Skin epidermis (tissue), 12 donors: ENCODE measurements around the gene MINDY4B.

Experiments
- H3K27ac ChIP-seq, 21 experiments: fragments of 200-600 bp; sonication (generic) in 11 of 21; one replicate each; pipeline ENCODE4 v1.5.0; 2020; ENCODE audit warnings: mild to moderate bottlenecking in 3 of 21, inconsistent platforms in 2 of 21, moderate library complexity in 2 of 21
- H3K4me3 ChIP-seq, 7 experiments: fragments of 200-600 bp; sonication (generic) in 2 of 7; one replicate each; pipeline ENCODE4 v1.5.0; 2020; ENCODE audit warnings: inconsistent platforms in 2 of 7, mild to moderate bottlenecking in 2 of 7, moderate library complexity in 1 of 7

The MINDY4B gene

DNA sequence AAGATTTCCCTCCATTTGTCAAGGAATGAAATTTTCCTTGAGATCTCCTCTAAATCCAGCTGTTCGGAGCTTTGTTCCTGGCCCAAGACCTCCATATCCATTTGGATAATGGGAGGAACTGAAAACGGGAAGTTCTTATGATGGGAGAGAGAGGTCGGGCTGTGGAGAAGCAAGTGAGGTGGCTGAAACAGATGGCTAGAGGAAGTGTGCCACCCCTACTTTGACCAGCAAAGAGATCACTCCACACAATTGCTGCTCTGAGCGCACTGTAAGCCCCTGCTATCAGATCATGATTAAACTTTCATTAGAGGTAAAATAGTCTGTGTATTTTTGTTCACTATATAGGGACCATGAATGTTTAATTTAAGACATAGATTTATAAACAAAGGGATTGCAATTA, at the start of gene MINDY4B:
TSS of gene MINDY4B (minus strand) at position 101 of the 400 bp plus-strand sequence. CDS start at position 101, 0 bp downstream.
- H3K4me3 ChIP-seq: no peak within 1 kb of the TSS
- H3K27ac ChIP-seq: no peak within 1 kb of the TSS

- H3K27ac ChIP-seq: no peak overlapping the region
- H3K4me3 ChIP-seq: no peak overlapping the region
These were observed 46.7 kb upstream of the MINDY4B start for GRCh38 chr3:150951923-150952322.

GRCh38 chr3:150945226-150946032, 40.2 kb upstream of the MINDY4B start:
- Histone ChIP-seq H3K27ac (no peak overlapping the region), H3K4me3 (no peak overlapping the region)

- Histone ChIP-seq H3K27ac (no peak overlapping the region), H3K4me3 (no peak overlapping the region)
These were observed 37.0 kb upstream of the MINDY4B start for GRCh38 chr3:150942221-150942620.

- H3K4me3 ChIP-seq: no peak overlapping the region
- H3K27ac ChIP-seq: no peak overlapping the region
These were observed 31.5 kb upstream of the MINDY4B start for GRCh38 chr3:150936693-150937092.

DNA sequence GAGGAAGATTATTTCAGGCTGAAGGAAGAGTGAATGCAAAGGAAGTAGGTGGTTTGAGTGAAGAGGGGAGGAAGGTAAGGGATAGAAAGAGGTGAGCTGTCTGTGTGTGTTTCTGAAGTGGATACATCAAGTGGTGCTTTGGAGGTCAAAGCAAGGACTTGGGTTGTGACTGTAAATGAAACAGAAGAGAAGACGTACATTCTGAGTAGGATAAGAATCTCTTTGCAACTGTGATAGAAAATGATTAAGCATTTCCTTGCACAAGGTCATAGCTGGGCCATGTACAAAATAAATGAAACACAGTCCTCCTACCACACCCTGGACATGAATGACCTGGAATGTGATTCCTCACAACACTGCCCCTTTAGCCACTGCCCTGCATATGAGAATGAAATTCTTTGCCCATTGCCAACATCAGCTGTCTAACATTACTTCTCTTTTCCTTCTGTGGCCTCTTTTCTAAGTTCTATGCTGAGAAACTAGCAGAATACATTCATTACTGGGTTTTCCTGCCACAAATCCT, 28.3 kb upstream of the MINDY4B start:
- H3K27ac ChIP-seq: no peak overlapping the region
- no peak overlapping the region for H3K4me3 ChIP-seq

DNA sequence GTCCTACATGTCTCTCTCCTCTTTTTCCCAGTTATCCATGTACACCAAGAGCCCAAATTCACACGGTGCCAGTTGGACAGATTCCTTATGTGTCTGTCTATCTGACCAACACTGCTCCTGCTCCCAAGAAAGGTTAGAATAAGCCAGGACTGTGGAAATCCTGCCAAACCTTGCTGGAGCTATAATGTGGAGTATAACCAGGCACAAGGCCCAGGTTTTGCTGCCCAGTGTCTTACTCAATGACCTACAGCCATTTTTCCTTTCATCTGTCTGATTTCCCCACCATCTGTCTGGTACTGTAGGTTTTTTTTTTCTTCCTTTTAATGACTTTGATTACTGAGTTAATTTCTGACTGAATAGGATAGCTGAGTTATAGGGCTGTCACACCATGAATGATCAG, 26.5 kb upstream of the MINDY4B start:
- Histone ChIP-seq H3K4me3 (no peak overlapping the region), H3K27ac (no peak overlapping the region)

- H3K4me3 ChIP-seq: no peak overlapping the region
- no peak overlapping the region for H3K27ac ChIP-seq
These were observed 25.6 kb upstream of the MINDY4B start for GRCh38 chr3:150930839-150931238.

DNA sequence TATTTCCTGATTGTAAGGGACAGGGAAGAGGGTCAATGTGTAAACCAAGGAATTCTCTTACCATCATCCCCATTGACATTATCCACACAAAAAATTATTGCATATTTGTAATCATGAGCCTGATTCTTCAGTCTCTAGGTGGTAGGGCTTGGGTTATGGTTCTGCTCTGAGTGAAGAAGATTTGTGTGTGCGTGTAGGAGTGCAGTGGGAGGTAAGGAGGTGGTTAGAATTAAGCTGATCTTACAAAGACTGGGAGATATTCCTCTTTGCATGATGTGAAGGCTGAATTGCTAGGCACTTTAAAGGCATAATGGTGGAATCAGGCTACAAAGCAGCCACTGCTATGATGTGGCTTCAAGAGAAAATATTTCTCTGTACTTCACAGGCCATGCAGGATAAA, 23.0 kb upstream of the MINDY4B start:
- H3K27ac ChIP-seq: no peak overlapping the region
- no peak overlapping the region for H3K4me3 ChIP-seq

- peak overlapping the region in 1 of 21 experiments; percentile 61 for H3K27ac ChIP-seq
- H3K4me3 ChIP-seq: no peak overlapping the region
These were observed 21.1 kb upstream of the MINDY4B start for GRCh38 chr3:150926328-150926727.

- no peak overlapping the region for H3K4me3 ChIP-seq
- H3K27ac ChIP-seq: peak overlapping the region in 1 of 21 experiments; percentile 61
These were observed 20.5 kb upstream of the MINDY4B start for GRCh38 chr3:150925751-150926201.

DNA sequence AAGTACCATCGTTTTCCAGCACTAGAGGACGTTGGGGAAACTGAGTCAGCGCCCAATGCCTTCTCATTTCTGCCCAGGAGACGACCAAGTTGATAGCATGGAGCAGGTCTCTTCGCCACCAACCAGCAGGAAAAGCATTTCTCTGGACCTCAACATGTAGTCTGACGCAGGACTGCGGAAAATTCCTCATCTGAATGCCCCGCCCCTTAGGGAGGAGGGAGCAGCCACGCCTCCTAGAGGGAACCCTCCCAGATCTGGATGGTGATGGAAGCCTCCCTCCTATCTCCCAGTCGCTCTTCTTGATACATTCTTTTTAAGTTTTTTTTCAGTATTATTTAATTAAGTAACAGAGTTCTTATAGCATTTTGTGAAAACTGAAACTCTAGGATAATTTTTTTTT, 17.4 kb upstream of the MINDY4B start:
- no peak overlapping the region for H3K27ac ChIP-seq
- no peak overlapping the region for H3K4me3 ChIP-seq

GRCh38 chr3:150921209-150921608, 16.0 kb upstream of the MINDY4B start:
- no peak overlapping the region for H3K4me3 ChIP-seq

GRCh38 chr3:150920236-150920635, 15.0 kb upstream of the MINDY4B start:
- no peak overlapping the region for H3K27ac ChIP-seq
- H3K4me3 ChIP-seq: no peak overlapping the region

More at GRCh38 chr3:150921209-150921608, 16.0 kb upstream of the MINDY4B start:
- H3K27ac ChIP-seq: no peak overlapping the region

DNA sequence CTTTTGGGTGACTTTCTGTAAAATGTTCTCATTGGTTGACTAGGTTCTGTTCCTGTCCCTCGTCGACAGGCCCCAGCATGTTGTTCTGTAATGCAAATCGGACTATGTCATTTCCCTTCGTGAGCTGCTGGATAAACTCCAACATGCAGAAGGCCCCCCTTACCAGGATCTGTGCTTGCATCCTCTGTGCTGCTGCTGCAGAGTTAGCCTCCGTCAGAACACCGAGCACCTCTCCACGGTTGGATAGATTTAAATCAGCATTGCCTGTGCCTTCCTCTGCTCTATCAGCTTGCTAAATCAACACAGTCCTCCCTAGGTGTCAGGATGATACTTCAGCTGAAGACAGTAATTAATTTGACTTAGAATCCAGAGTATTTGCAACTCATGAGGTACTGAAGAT, 12.7 kb upstream of the MINDY4B start:
- no peak overlapping the region for H3K4me3 ChIP-seq
- H3K27ac ChIP-seq: no peak overlapping the region

DNA sequence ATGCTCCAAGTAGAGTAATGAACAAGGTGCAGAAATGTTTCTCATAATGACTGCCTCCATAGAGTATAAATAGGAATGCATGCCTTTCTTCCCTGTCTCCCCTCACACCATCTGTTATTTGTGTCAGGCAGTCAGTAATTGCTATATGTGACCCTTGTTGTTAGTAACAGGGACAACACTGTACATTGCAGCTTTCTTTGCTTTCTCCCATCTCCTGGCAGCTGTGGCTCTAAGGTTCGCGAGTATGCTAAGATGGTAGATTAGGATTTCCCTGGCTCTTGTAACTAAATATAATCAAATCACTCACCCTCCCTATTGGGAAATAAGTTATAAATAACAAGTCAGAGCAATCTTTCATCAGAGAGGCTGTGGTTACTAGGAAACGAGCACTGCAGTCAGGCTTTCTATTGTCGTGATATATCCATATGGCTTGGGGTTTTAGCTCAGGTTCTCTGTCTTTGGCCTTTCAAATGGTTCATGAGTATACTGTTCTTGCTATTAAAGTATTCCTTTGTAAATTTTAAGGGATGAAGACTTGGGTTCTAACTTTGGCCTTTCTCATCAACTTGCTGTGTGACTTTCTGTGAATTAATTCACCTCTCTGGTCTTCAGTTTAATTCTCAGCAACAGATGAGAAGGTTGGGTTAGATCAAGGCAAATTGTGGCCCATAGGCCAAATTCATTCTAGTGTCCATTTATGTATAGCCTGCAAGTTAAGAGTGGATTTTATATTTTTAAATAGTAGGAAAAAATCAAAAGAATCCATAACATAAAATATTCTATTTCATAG, 8.1 kb upstream of the MINDY4B start:
- H3K4me3 ChIP-seq: no peak overlapping the region
- H3K27ac ChIP-seq: no peak overlapping the region

DNA sequence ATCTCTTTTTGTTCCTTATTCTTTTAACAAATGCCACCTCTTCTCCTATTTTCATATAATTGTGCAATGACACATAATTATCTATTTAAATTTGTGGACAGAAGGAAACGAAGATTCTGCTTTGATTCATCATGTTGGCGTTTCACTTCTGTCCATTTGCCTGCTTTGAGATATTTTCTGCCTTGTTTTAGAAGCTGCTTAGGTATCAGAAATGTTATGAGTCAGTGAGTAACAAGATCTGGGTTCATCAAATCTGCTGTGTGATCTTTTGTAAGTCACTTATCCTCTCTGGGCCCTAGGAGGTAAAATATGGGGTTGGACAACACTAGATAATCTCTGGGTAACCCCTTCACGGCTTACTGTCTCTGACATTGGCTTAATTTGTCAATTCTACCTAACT, 7.3 kb upstream of the MINDY4B start:
- Histone ChIP-seq H3K4me3 (no peak overlapping the region), H3K27ac (no peak overlapping the region)

DNA sequence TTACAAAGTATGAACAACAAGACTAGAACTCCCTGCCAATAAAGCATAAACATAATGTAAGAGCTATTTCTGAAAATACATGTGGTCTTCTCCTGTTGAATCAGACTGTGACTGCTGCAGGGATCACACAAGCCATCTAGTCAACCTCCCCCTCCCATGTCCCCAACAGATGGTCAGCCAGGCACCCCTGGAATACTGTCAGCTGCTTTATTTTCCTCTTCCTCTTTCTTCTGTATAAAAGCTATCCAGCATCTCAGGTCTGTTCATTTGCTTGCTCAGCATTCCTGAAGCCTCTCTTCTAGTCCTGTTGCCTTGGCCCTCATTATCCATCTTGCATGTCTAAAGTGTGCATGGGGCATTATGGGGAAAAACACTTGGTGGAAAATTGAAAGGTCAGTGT, 6.5 kb upstream of the MINDY4B start:
- H3K4me3 ChIP-seq: no peak overlapping the region
- H3K27ac ChIP-seq: no peak overlapping the region

DNA sequence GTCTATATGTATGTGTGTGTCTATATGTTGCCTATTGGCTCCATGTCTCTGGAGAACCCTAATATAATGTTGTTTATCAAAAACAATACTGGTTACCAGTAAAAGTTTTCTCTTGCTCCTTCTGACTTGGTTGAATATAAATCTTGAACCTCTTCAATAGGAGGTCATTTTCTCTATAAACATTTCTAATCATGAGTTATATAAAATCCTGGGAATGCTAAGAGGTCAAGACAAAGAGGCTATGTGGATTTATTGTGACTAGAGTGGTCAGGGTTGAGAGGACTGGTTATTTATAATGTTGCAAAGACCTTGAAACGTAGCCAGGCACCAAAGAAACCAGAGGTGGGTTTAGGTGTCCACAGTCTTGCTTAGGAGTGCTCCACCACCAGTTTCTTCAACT, 1.2 kb upstream of the MINDY4B start:
- H3K4me3 ChIP-seq: no peak overlapping the region
- H3K27ac ChIP-seq: no peak overlapping the region

GRCh38 chr3:150905746-150906145, 507 bp upstream of the MINDY4B start:
- no peak overlapping the region for H3K4me3 ChIP-seq
- no peak overlapping the region for H3K27ac ChIP-seq

- H3K4me3 ChIP-seq: no peak overlapping the region
- H3K27ac ChIP-seq: no peak overlapping the region
These were observed 2.3 kb downstream of the MINDY4B start for GRCh38 chr3:150902988-150903387.
